Activated T-cell treated with anti-CD3 and anti-CD28 coated beads, Interleukin-2, amount 50 U/mL, for 24 hours (primary cell): ENCODE data around the gene PAX3.

Experiments used
- DNase-seq: peaks from one replicate; pipeline ENCODE4 v3.0.0-alpha.2; 2020
- H3K27ac Mint-ChIP-seq: 2 replicates; pipeline ENCODE4 v1.8.0; 2020; ENCODE audit warnings: mild to moderate bottlenecking, mixed read lengths
- H3K27me3 Mint-ChIP-seq: 2 replicates; pipeline ENCODE4 v1.8.0; 2020; ENCODE audit warnings: mixed read lengths
- H3K36me3 Mint-ChIP-seq: 2 replicates; pipeline ENCODE4 v1.8.0; 2020; ENCODE audit warnings: low read depth, mixed read lengths
- H3K4me1 Mint-ChIP-seq: 2 replicates; pipeline ENCODE4 v1.8.0; 2020; ENCODE audit warnings: low read depth, mixed read lengths
- H3K4me3 Mint-ChIP-seq: 2 replicates; pipeline ENCODE4 v1.8.0; 2020; ENCODE audit warnings: mild to moderate bottlenecking, moderate library complexity, mixed read lengths
- H3K9me3 Mint-ChIP-seq: 2 replicates; pipeline ENCODE4 v1.8.0; 2020; ENCODE audit warnings: mixed read lengths

Gene PAX3

DNA sequence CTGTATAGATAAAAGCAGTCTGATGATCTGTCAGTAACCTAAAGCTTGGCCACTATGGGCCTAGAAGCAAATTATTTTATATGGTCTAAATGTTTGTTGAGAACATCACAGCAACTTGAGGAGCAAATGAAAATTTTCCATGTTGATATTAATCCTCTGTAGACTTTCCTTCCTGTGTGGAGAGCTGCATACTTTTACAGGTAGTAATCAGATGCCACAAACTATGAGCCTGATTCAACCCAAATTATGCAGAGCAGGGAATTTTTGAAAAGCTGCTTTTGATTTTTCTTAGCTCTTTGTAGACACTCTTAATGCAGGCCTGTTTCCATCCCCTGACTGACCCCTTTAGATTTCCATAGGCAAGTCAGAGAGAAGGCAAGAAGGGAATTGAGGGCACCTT lies 17.3 kb downstream of the PAX3 start:
- Mint-ChIP-seq H3K27me3 (peaks cover 45% of the 10 kb centered on the region), H3K4me1 (no peaks in the 10 kb centered on the region), H3K36me3 (no peaks in the 10 kb centered on the region)

DNA sequence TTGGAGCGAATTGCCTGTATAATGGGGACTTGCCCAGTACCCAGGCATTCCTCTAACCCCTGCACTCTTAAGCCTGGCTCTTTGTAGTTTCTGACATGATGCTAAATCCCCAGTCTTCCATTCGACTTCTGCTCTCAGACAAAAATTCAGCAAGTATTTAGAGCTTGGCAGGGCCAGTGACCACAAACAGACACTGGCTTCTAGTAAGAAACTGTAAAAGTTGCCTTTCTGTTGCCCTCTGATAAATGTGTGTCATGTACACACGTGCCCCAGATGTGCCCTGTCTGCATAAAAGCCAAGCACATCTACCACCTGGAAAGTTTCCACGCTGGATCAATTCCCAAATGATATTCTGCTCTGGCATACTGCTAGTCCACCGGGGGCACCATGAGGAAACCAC lies 18.0 kb downstream of the PAX3 start:
- no peak overlapping the region for H3K4me3 Mint-ChIP-seq
- no peak for DNase-seq
- no peak overlapping the region for H3K27ac Mint-ChIP-seq
- no peaks in the 10 kb centered on the region for H3K4me1 Mint-ChIP-seq
- H3K36me3 Mint-ChIP-seq: no peaks in the 10 kb centered on the region
- peaks cover 43% of the 10 kb centered on the region for H3K27me3 Mint-ChIP-seq
- no peaks in the 10 kb centered on the region for H3K9me3 Mint-ChIP-seq

More for the DNA sequence above, 17.3 kb downstream of the PAX3 start:
- Mint-ChIP-seq H3K4me3 (no peak overlapping the region), H3K9me3 (no peaks in the 10 kb centered on the region), H3K27ac (no peak overlapping the region)
- no peak for DNase-seq

DNA sequence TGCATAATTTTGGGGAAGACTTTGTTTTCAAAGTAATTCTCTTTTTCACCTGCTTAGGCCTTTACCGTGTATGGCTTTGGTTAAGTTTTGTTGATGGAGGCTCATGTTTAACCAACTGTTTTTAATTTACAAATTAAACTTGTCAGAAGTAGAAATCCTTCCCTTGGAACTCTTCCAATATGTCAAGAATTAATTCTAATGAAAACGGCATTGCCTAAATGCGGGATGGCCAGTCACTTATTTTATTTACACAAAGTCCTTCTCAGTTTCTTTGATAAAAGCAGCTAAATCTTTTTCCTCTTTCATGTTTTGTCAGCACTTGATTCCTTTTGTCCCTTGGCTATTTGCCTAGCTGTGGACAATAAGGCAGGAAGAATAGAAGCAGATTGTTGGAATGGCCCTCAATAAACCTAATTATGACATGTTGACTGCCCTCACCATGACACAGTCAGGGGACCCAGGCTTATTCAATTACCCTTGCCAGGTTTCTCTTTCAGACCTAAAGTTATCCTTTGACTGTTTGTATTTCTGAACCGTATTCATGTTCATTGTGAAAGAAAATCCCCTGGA lies 26.3 kb downstream of the PAX3 start:
- Mint-ChIP-seq H3K27ac (no peak overlapping the region), H3K27me3 (peaks cover 26% of the 10 kb centered on the region), H3K36me3 (no peaks in the 10 kb centered on the region), H3K4me3 (no peak overlapping the region), H3K4me1 (no peaks in the 10 kb centered on the region), H3K9me3 (no peaks in the 10 kb centered on the region)
- no peak for DNase-seq

DNA sequence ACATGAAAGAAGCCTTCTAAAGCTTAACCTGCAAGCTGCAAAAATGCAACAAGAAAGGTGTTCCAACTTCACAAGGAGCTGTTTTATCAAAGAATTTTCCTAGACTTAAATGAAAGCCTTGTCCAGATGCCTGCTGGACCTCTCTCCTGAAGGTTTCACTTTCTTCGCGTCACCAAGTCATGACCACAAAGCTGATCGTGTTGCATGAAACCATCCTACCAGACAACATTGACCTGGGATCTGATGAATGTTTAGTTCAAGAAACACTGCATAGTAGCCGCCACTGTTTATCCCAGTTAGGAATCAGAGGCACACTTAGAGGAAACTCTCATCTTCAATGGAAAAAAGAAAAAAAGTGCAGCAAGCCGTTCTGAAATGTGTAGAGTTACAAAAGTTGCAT lies 26.9 kb downstream of the PAX3 start:
- Mint-ChIP-seq H3K4me3 (no peak overlapping the region), H3K4me1 (no peaks in the 10 kb centered on the region), H3K9me3 (no peaks in the 10 kb centered on the region), H3K27ac (no peak overlapping the region), H3K36me3 (no peaks in the 10 kb centered on the region), H3K27me3 (peaks cover 20% of the 10 kb centered on the region)
- DNase-seq: no peak

DNA sequence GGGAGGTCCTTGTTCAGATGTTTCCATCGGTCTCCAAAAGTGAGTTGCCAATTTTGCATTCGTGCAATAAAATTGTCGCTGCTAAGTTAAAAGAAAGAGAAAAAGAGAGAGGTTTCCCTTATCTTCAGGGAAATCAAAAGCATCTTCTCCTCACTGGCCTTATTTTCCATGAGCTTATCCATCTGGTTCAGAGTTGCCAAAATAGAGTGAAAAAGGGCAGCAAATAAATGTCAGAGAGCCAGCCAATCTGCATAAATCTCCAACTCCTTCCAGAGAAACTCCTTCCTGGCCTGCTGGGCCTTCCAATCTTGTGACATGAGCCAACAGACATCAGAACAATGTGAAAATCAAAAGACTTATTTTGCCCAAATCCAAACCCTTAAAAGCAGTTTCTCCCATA lies 28.4 kb downstream of the PAX3 start:
- Mint-ChIP-seq H3K9me3 (no peaks in the 10 kb centered on the region), H3K27ac (no peak overlapping the region), H3K36me3 (no peaks in the 10 kb centered on the region), H3K27me3 (peaks cover 14% of the 10 kb centered on the region), H3K4me1 (no peaks in the 10 kb centered on the region), H3K4me3 (no peak overlapping the region)
- DNase-seq: no peak

DNA sequence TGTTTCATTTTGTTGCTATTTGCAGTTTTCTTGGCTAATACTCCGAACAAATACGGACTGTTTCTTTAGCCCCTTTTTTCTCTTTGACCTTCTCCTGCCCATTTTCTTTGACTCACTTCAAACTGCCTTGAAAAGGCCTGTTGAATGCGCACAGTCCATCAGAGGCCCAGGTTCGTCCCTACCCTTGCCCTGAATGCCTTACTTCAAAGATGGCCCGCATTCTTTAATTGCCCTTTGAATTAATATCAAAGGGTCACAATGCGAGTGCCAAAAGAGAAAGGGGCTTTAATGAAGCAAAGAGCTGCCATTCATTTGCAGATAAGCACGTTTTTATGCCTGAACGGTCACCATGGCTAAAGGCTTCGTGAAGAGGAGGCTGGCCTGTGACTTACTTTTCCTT lies 29.7 kb downstream of the PAX3 start:
- peaks cover under 1% of the 10 kb centered on the region for H3K9me3 Mint-ChIP-seq
- H3K4me1 Mint-ChIP-seq: no peaks in the 10 kb centered on the region
- H3K27me3 Mint-ChIP-seq: peaks cover 11% of the 10 kb centered on the region
- no peak for DNase-seq
- H3K36me3 Mint-ChIP-seq: no peaks in the 10 kb centered on the region
- no peak overlapping the region for H3K4me3 Mint-ChIP-seq
- no peak overlapping the region for H3K27ac Mint-ChIP-seq

DNA sequence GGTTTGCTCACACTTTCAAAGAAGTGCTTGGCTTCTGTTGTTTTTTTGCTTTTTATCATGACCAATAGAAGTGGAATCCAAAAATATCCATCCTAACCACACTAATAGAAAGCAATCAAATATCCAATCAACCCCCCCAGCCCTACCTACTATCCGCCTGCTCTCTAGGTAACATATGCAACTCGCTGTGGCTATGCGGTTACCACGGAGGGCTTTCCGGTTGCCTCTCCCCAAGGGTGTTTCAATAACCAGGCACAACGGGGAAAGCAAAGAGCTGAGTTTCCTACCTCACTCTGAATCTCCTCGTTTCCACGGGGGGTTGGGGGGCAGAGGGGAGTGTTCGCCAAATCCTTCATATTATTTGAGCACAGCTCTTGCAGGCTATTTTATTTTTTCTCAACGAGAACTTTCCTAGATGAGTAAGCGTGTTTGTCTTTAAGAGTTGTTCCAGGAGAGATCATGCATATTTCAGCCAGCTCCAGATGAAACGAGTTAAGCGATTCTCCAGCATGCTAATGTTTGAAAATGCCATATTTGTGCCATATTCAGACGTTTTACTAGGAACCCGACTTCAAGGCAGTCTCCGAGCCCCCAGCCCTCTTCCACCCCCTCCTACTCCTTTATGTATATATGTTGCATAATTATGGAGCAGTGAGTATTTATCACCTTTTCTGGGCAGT lies 30.3 kb downstream of the PAX3 start:
- no peaks in the 10 kb centered on the region for H3K36me3 Mint-ChIP-seq
- no peak overlapping the region for H3K27ac Mint-ChIP-seq
- no peak for DNase-seq
- peaks cover 4% of the 10 kb centered on the region for H3K9me3 Mint-ChIP-seq
- H3K4me1 Mint-ChIP-seq: no peaks in the 10 kb centered on the region
- peaks cover 11% of the 10 kb centered on the region for H3K27me3 Mint-ChIP-seq
- no peak overlapping the region for H3K4me3 Mint-ChIP-seq

DNA sequence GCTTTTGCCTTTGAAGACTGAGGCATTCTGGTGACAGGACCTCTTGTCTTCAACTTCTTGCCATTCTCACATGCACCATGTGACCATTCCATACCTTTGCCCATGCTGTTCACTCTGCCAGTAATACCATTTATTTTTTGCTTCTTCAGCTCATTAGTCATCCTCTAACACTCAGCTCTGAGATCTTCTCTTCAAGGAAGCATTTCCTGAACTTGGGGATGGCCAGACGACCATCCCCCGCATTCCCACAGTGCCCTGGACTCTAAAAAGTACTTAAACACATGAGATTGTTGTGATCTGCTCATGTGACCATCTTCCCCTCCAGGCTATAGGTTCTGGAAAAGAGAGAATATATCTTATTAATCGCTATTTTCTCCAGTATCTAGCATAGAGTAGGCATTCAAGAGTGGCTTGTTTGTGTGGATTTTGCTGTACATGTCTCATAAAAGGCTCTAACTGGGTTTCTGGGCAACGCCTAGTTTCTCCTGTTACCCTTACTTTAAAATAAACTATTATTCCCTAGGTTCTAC lies 33.9 kb downstream of the PAX3 start:
- H3K4me3 Mint-ChIP-seq: no peak overlapping the region
- H3K27ac Mint-ChIP-seq: no peak overlapping the region
- peaks cover 4% of the 10 kb centered on the region for H3K9me3 Mint-ChIP-seq
- H3K36me3 Mint-ChIP-seq: no peaks in the 10 kb centered on the region
- DNase-seq: no peak
- peaks cover 2% of the 10 kb centered on the region for H3K27me3 Mint-ChIP-seq
- no peaks in the 10 kb centered on the region for H3K4me1 Mint-ChIP-seq

DNA sequence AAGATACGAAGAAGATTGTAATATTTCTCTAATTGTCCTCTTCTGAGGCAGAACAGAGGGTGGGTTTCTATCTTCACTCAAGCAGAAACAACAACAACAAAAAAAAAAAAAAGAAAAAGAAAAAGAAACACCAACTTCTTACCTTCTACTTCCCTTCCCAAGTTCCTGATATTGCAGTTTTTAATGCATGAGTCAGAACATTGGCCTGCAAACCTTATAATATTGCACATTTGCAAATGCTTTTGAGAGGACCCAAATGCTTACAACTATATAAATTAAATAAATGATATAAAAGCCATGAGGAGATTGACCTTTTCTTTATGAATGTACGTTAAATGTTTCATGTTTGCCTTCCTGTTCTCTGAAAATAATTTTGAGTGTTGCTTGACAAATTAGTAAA lies 37.3 kb downstream of the PAX3 start:
- no peak overlapping the region for H3K27ac Mint-ChIP-seq
- no peaks in the 10 kb centered on the region for H3K36me3 Mint-ChIP-seq
- H3K4me1 Mint-ChIP-seq: no peaks in the 10 kb centered on the region
- peaks cover 6% of the 10 kb centered on the region for H3K27me3 Mint-ChIP-seq
- peaks cover 4% of the 10 kb centered on the region for H3K9me3 Mint-ChIP-seq
- no peak for DNase-seq
- no peak overlapping the region for H3K4me3 Mint-ChIP-seq

DNA sequence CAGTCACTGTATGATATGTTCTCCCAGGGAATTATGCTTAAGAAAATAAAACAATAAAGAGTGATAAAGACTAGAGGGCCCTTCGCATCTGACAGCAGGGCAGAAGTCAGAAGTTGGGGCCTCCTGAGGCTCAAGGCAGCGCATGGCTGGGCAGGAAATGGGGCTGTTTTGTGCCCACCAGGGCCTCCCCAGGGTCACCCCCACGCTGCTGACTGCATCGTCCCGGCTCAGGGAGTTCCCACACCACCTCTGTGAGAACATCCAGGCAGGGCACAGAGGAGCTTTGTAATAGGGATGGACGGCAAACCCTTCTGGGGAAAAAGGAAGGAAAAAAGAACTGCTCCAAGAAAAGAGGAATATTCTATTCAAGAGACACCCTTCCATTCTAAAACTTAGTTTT lies 41.2 kb downstream of the PAX3 start:
- Mint-ChIP-seq H3K9me3 (no peaks in the 10 kb centered on the region), H3K36me3 (no peaks in the 10 kb centered on the region), H3K4me1 (no peaks in the 10 kb centered on the region), H3K27ac (no peak overlapping the region), H3K4me3 (no peak overlapping the region), H3K27me3 (peaks cover 12% of the 10 kb centered on the region)
- no peak for DNase-seq

DNA sequence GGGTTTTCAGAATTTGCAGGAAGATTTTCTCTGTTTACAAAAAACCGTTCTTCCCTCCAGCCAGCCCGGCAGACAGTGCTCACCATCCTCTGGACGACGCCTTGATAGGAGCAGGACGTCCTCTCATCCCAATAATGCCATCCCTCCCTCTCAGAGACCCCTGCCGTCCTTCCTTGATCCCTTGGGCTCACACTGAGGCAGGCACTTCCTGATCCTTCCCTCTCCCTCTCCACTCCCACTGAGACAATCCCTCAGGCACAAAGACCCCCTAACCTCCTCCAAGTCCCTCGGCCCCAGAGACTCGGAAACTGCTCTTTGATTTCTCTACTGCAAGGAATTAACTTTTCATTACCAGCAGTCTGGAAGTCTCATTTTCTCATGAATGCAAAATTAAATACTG lies 42.5 kb downstream of the PAX3 start:
- no peaks in the 10 kb centered on the region for H3K4me1 Mint-ChIP-seq
- H3K9me3 Mint-ChIP-seq: no peaks in the 10 kb centered on the region
- no peak overlapping the region for H3K4me3 Mint-ChIP-seq
- no peaks in the 10 kb centered on the region for H3K36me3 Mint-ChIP-seq
- H3K27me3 Mint-ChIP-seq: peaks cover 10% of the 10 kb centered on the region
- H3K27ac Mint-ChIP-seq: no peak overlapping the region
- DNase-seq: no peak

DNA sequence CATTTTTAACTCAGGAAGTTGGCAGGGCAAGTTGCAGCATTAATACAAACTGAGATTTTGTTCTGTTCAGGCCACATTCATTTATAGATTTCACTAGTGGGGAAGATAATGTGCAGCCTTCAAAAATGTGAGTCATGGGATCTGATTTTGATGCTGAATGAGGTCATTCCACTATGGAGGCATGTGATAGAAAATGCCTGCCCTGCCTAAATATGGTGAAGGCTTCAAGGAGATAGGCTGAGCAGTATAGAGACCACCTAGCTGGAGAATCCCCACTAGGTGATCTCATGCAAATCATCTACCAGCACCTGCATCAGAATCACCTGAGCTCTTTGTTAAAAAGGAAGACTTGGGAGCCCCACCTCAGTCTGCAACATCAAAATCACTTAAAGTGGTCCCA lies 43.7 kb downstream of the PAX3 start:
- no peak for DNase-seq
- H3K27me3 Mint-ChIP-seq: peaks cover 10% of the 10 kb centered on the region
- no peak overlapping the region for H3K27ac Mint-ChIP-seq
- no peaks in the 10 kb centered on the region for H3K4me1 Mint-ChIP-seq
- no peaks in the 10 kb centered on the region for H3K36me3 Mint-ChIP-seq
- H3K4me3 Mint-ChIP-seq: no peak overlapping the region
- no peaks in the 10 kb centered on the region for H3K9me3 Mint-ChIP-seq

DNA sequence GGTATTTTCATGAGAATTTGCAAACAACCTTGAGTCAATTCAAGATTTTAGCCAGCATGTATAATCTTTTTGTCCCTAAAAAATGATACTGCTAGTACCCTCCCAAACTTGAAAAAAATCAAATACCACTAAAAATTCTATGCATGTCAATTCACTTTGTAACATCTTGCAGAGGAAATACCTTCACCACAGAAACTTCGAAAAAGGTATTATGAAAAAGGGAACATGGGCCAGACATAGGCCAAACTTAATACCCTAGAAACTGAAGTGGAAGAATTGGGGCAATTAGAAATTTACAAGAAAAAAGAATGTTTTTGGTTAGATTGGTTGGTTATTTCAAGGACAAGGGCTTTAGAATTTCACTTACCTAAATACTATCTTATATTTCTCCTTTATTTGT lies 48.5 kb downstream of the PAX3 start:
- Mint-ChIP-seq H3K27ac (no peak overlapping the region), H3K4me3 (no peak overlapping the region), H3K9me3 (no peaks in the 10 kb centered on the region), H3K4me1 (no peaks in the 10 kb centered on the region), H3K27me3 (peaks cover 4% of the 10 kb centered on the region), H3K36me3 (no peaks in the 10 kb centered on the region)
- no peak for DNase-seq

DNA sequence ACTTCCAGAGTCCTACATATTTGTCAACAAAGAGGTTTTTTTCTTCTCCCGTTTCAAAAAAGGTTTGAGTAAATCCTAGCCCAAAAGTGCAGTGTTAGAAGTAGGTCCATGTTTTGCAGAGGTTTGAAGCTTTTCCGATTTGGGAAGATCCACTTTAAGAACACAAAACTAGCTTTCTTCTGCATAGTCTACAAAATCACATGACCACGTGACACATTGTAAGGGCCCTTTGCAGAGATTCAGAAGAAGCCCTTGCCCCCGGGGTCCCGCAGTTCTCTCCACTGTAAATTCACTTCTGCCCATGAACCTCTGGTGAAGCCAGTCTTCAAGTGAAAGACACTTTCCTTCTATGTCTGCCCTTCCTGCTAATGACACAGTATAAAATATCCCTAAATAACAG lies 49.4 kb downstream of the PAX3 start:
- no peak overlapping the region for H3K4me3 Mint-ChIP-seq

DNA sequence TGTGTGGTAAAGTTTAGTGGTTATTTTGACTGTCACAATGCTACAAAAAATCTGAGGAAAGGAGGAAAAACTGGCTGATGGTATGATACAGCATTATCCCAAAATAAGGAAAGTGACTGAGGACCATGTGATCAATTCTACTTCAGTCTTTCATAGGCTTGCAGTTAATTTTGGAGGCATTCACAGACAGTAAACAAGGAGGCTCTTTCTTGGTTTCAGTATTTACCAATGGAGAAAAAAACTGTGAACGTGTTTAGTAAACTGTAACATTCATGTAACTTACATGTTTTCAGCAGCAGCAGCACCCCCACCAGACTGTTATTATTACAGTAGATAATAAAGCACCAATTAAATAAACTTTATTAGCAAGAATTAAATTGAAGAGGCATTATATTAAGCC lies 50.0 kb downstream of the PAX3 start:
- H3K9me3 Mint-ChIP-seq: no peaks in the 10 kb centered on the region
- H3K27ac Mint-ChIP-seq: no peak overlapping the region
- H3K4me3 Mint-ChIP-seq: no peak overlapping the region
- no peaks in the 10 kb centered on the region for H3K36me3 Mint-ChIP-seq
- peaks cover 13% of the 10 kb centered on the region for H3K27me3 Mint-ChIP-seq
- DNase-seq: no peak
- H3K4me1 Mint-ChIP-seq: no peaks in the 10 kb centered on the region

More for the DNA sequence above, 49.4 kb downstream of the PAX3 start:
- no peak overlapping the region for H3K27ac Mint-ChIP-seq
- H3K36me3 Mint-ChIP-seq: no peaks in the 10 kb centered on the region
- H3K4me1 Mint-ChIP-seq: no peaks in the 10 kb centered on the region
- no peak for DNase-seq
- no peaks in the 10 kb centered on the region for H3K9me3 Mint-ChIP-seq
- peaks cover 9% of the 10 kb centered on the region for H3K27me3 Mint-ChIP-seq
